Measurements from ENCODE around the gene TPPP3. TPM values are rescaled to one million over a fixed set of nuclear protein-coding genes. Genes with fewer than 3 reads are reported as not detected.

TPPP3 gene
- total and polyA plus RNA-seq, 4 donors, result 164 to 371 (median 185) TPM

GRCh38 chr16:67388591-67388990 is 4.7 kb downstream of the TPPP3 start:
- ATAC-seq (ENCODE audit: insufficient read depth, low FRiP score), result no peak
- Histone ChIP-seq H3K36me3 (ENCODE audit: control insufficient read depth in 4 of 4, insufficient read depth in 4 of 4, low read length in 4 of 4) (no peaks in the 10 kb centered on the region), H3K27me3 (ENCODE audit: control insufficient read depth in 3 of 3, insufficient read depth in 3 of 3, low read length in 2 of 3) (no peaks in the 10 kb centered on the region), H3K27ac (ENCODE audit: low read depth in 1 of 2, low read length in 1 of 2) (no peak overlapping the region), H3K4me1 (ENCODE audit: control insufficient read depth in 5 of 5, insufficient read depth in 5 of 5, low read length in 5 of 5) (peaks cover 0 to 18% (median 11%) of the 10 kb centered on the region in 5 donors), H3K9me3 (ENCODE audit: control insufficient read depth in 4 of 4, insufficient read depth in 3 of 4, low read length in 3 of 4) (no peaks in the 10 kb centered on the region), H3K4me3 (no peak overlapping the region), H3K9ac (ENCODE audit: insufficient read depth in 1 of 2, low read length in 2 of 2) (no peak overlapping the region)
- no peak for TF ChIP-seq CTCF (IDR thresholded peaks at IDR 0.05; ENCODE audit: control extremely low read depth, extremely low read depth)
- DNase-seq, result no peak
- WGBS, 2 donors, result 95 to 100% methylated on average over 2 of the region's 2 CpGs

- Histone ChIP-seq H3K9me3 (ENCODE audit: control insufficient read depth in 4 of 4, insufficient read depth in 3 of 4, low read length in 3 of 4) (no peaks in the 10 kb centered on the region), H3K9ac (ENCODE audit: insufficient read depth in 1 of 2, low read length in 2 of 2) (no peak overlapping the region), H3K27ac (ENCODE audit: low read depth in 1 of 2, low read length in 1 of 2) (no peak overlapping the region), H3K36me3 (ENCODE audit: control insufficient read depth in 4 of 4, insufficient read depth in 4 of 4, low read length in 4 of 4) (no peaks in the 10 kb centered on the region), H3K4me1 (ENCODE audit: control insufficient read depth in 5 of 5, insufficient read depth in 5 of 5, low read length in 5 of 5) (peaks cover 0 to 18% (median 11%) of the 10 kb centered on the region in 5 donors), H3K4me3 (no peak overlapping the region), H3K27me3 (ENCODE audit: control insufficient read depth in 3 of 3, insufficient read depth in 3 of 3, low read length in 2 of 3) (no peaks in the 10 kb centered on the region)
- no peak for TF ChIP-seq CTCF (IDR thresholded peaks at IDR 0.05; ENCODE audit: control extremely low read depth, extremely low read depth)
- DNase-seq (no peak), ATAC-seq (ENCODE audit: insufficient read depth, low FRiP score) (no peak)
- WGBS, 2 donors, result 90 to 97% methylated on average over 8 of the region's 8 CpGs
These were observed 5.1 kb downstream of the TPPP3 start for GRCh38 chr16:67388191-67388590.

- peaks cover 0 to 14% (median 6%) of the 10 kb centered on the region in 5 donors for H3K4me1 ChIP-seq (ENCODE audit: control insufficient read depth in 5 of 5, insufficient read depth in 5 of 5, low read length in 5 of 5)
- H3K36me3 ChIP-seq (ENCODE audit: control insufficient read depth in 4 of 4, insufficient read depth in 4 of 4, low read length in 4 of 4), result no peaks in the 10 kb centered on the region
- no peak overlapping the region for H3K9ac ChIP-seq (ENCODE audit: insufficient read depth in 1 of 2, low read length in 2 of 2)
- H3K4me3 ChIP-seq, result no peak overlapping the region
- TF ChIP-seq CTCF (IDR thresholded peaks at IDR 0.05; ENCODE audit: control extremely low read depth, extremely low read depth), result no peak
- H3K9me3 ChIP-seq (ENCODE audit: control insufficient read depth in 4 of 4, insufficient read depth in 3 of 4, low read length in 3 of 4), result no peaks in the 10 kb centered on the region
- no peaks in the 10 kb centered on the region for H3K27me3 ChIP-seq (ENCODE audit: control insufficient read depth in 3 of 3, insufficient read depth in 3 of 3, low read length in 2 of 3)
- ATAC-seq (ENCODE audit: insufficient read depth, low FRiP score) (no peak), DNase-seq (no peak)
- WGBS, 2 donors, result 85 to 94% methylated on average over 8 of the region's 8 CpGs
- H3K27ac ChIP-seq (ENCODE audit: low read depth in 1 of 2, low read length in 1 of 2), result no peak overlapping the region
These were observed 5.7 kb downstream of the TPPP3 start for GRCh38 chr16:67387479-67388079.

All from lung (tissue), 12 donors.